Measurements from ENCODE around the gene SLC1A5.
"Not testable (repeated sequence)": the region's sequence is repeated elsewhere in the genome, so short reads cannot be mapped to it uniquely, and the experiment has no call there.

SLC1A5 gene

GRCh38 chr19:46768746-46769145 is 19.6 kb downstream of the SLC1A5 start:
- H3K4me3 Mint-ChIP-seq, H3K27ac Mint-ChIP-seq: not testable (repeated sequence)

GRCh38 chr19:46766569-46767317 is 21.7 kb downstream of the SLC1A5 start:
- peaks cover 4% of the 10 kb centered on the region for H3K4me1 Mint-ChIP-seq
- no peaks in the 10 kb centered on the region for H3K27me3 Mint-ChIP-seq
- ATAC-seq (ENCODE audit: low read depth) (peak; percentile 81), DNase-seq (ENCODE audit: low spot score in 2 of 2) (peak in 1 of 2 donors; percentile 56)
- H3K9me3 Mint-ChIP-seq: no peaks in the 10 kb centered on the region
- H3K27ac Mint-ChIP-seq: no peak overlapping the region
- H3K4me3 Mint-ChIP-seq: no peak overlapping the region
- no peaks in the 10 kb centered on the region for H3K36me3 Mint-ChIP-seq

More at GRCh38 chr19:46768746-46769145, 19.6 kb downstream of the SLC1A5 start:
- not testable (repeated sequence) for DNase-seq (ENCODE audit: low spot score in 2 of 2); H3K9me3 Mint-ChIP-seq; H3K36me3 Mint-ChIP-seq; H3K4me1 Mint-ChIP-seq; H3K27me3 Mint-ChIP-seq; ATAC-seq (ENCODE audit: low read depth)

GRCh38 chr19:46764817-46765291 is 23.5 kb downstream of the SLC1A5 start:
- Mint-ChIP-seq H3K4me1 (peaks cover 4% of the 10 kb centered on the region), H3K36me3 (no peaks in the 10 kb centered on the region), H3K27ac (no peak overlapping the region), H3K4me3 (no peak overlapping the region), H3K9me3 (no peaks in the 10 kb centered on the region), H3K27me3 (no peaks in the 10 kb centered on the region)
- no peak for DNase-seq (ENCODE audit: low spot score in 2 of 2)
- no peak for ATAC-seq (ENCODE audit: low read depth)

GRCh38 chr19:46762245-46762890 is 26.0 kb downstream of the SLC1A5 start:
- no peaks in the 10 kb centered on the region for H3K9me3 Mint-ChIP-seq
- H3K4me3 Mint-ChIP-seq: no peak overlapping the region
- no peaks in the 10 kb centered on the region for H3K27me3 Mint-ChIP-seq
- no peaks in the 10 kb centered on the region for H3K36me3 Mint-ChIP-seq
- H3K27ac Mint-ChIP-seq: no peak overlapping the region
- peaks cover 7% of the 10 kb centered on the region for H3K4me1 Mint-ChIP-seq
- ATAC-seq (ENCODE audit: low read depth) (no peak), DNase-seq (ENCODE audit: low spot score in 2 of 2) (no peak)

- peaks cover 5% of the 10 kb centered on the region for H3K4me1 Mint-ChIP-seq
- no peak for ATAC-seq (ENCODE audit: low read depth)
- H3K9me3 Mint-ChIP-seq: no peaks in the 10 kb centered on the region
- no peak overlapping the region for H3K27ac Mint-ChIP-seq
- H3K4me3 Mint-ChIP-seq: no peak overlapping the region
- DNase-seq (ENCODE audit: low spot score in 2 of 2): no peak
- no peaks in the 10 kb centered on the region for H3K27me3 Mint-ChIP-seq
- H3K36me3 Mint-ChIP-seq: no peaks in the 10 kb centered on the region
Measured at GRCh38 chr19:46761418-46761831, 27.0 kb downstream of the SLC1A5 start.

- not testable (repeated sequence) for H3K36me3 Mint-ChIP-seq; DNase-seq (ENCODE audit: low spot score in 2 of 2); H3K27ac Mint-ChIP-seq; H3K9me3 Mint-ChIP-seq; ATAC-seq (ENCODE audit: low read depth); H3K4me3 Mint-ChIP-seq; H3K27me3 Mint-ChIP-seq; H3K4me1 Mint-ChIP-seq
Measured at GRCh38 chr19:46760897-46761296, 27.5 kb downstream of the SLC1A5 start.

GRCh38 chr19:46760363-46760762 is 28.0 kb downstream of the SLC1A5 start:
- no peak for ATAC-seq (ENCODE audit: low read depth)

GRCh38 chr19:46759817-46760333 is 28.5 kb downstream of the SLC1A5 start:
- Mint-ChIP-seq H3K4me3 (no peak overlapping the region), H3K27ac (no peak overlapping the region), H3K9me3 (no peaks in the 10 kb centered on the region), H3K36me3 (no peaks in the 10 kb centered on the region), H3K4me1 (peaks cover 5% of the 10 kb centered on the region), H3K27me3 (no peaks in the 10 kb centered on the region)
- DNase-seq (ENCODE audit: low spot score in 2 of 2) (no peak), ATAC-seq (ENCODE audit: low read depth) (no peak)

More at GRCh38 chr19:46760363-46760762, 28.0 kb downstream of the SLC1A5 start:
- peaks cover 5% of the 10 kb centered on the region for H3K4me1 Mint-ChIP-seq
- no peaks in the 10 kb centered on the region for H3K9me3 Mint-ChIP-seq
- no peaks in the 10 kb centered on the region for H3K36me3 Mint-ChIP-seq
- H3K27me3 Mint-ChIP-seq: no peaks in the 10 kb centered on the region
- no peak overlapping the region for H3K27ac Mint-ChIP-seq
- DNase-seq (ENCODE audit: low spot score in 2 of 2): no peak
- no peak overlapping the region for H3K4me3 Mint-ChIP-seq

- H3K27me3 Mint-ChIP-seq: no peaks in the 10 kb centered on the region
- ATAC-seq (ENCODE audit: low read depth) (no peak), DNase-seq (ENCODE audit: low spot score in 2 of 2) (no peak)
- H3K27ac Mint-ChIP-seq: no peak overlapping the region
- no peak overlapping the region for H3K4me3 Mint-ChIP-seq
- H3K4me1 Mint-ChIP-seq: peaks cover 5% of the 10 kb centered on the region
- H3K9me3 Mint-ChIP-seq: no peaks in the 10 kb centered on the region
- no peaks in the 10 kb centered on the region for H3K36me3 Mint-ChIP-seq
Measured at GRCh38 chr19:46759206-46759605, 29.2 kb downstream of the SLC1A5 start.

- Mint-ChIP-seq H3K4me1 (peaks cover 12% of the 10 kb centered on the region), H3K4me3 (no peak overlapping the region), H3K9me3 (no peaks in the 10 kb centered on the region), H3K36me3 (peaks cover 5% of the 10 kb centered on the region), H3K27ac (no peak overlapping the region), H3K27me3 (no peaks in the 10 kb centered on the region)
- no peak for ATAC-seq (ENCODE audit: low read depth)
- DNase-seq (ENCODE audit: low spot score in 2 of 2): no peak
Measured at GRCh38 chr19:46756544-46756888, 31.9 kb downstream of the SLC1A5 start.

GRCh38 chr19:46755853-46756543 is 32.4 kb downstream of the SLC1A5 start:
- no peak for ATAC-seq (ENCODE audit: low read depth)
- no peaks in the 10 kb centered on the region for H3K27me3 Mint-ChIP-seq
- no peak for DNase-seq (ENCODE audit: low spot score in 2 of 2)
- H3K4me3 Mint-ChIP-seq: no peak overlapping the region
- H3K4me1 Mint-ChIP-seq: peaks cover 12% of the 10 kb centered on the region
- no peaks in the 10 kb centered on the region for H3K9me3 Mint-ChIP-seq
- no peak overlapping the region for H3K27ac Mint-ChIP-seq
- H3K36me3 Mint-ChIP-seq: peaks cover 5% of the 10 kb centered on the region

GRCh38 chr19:46755077-46755852 is 33.1 kb downstream of the SLC1A5 start:
- ATAC-seq (ENCODE audit: low read depth) (no peak), DNase-seq (ENCODE audit: low spot score in 2 of 2) (no peak)
- no peaks in the 10 kb centered on the region for H3K27me3 Mint-ChIP-seq
- H3K4me3 Mint-ChIP-seq: no peak overlapping the region
- H3K36me3 Mint-ChIP-seq: peaks cover 5% of the 10 kb centered on the region
- H3K27ac Mint-ChIP-seq: no peak overlapping the region
- H3K9me3 Mint-ChIP-seq: no peaks in the 10 kb centered on the region
- H3K4me1 Mint-ChIP-seq: peaks cover 16% of the 10 kb centered on the region

- Mint-ChIP-seq H3K27ac (no peak overlapping the region), H3K36me3 (peaks cover 5% of the 10 kb centered on the region), H3K27me3 (no peaks in the 10 kb centered on the region), H3K9me3 (no peaks in the 10 kb centered on the region), H3K4me1 (peaks cover 20% of the 10 kb centered on the region), H3K4me3 (no peak overlapping the region)
- DNase-seq (ENCODE audit: low spot score in 2 of 2) (peak; percentile 63 to 70), ATAC-seq (ENCODE audit: low read depth) (peak; percentile 85)
Measured at GRCh38 chr19:46753420-46754155, 34.8 kb downstream of the SLC1A5 start.

Measured in memory B cell (primary cell).